HCT116 (cell line): Measurements from ENCODE around the gene GSDMA. TPM values are rescaled to one million over a fixed set of nuclear protein-coding genes. Genes with fewer than 3 reads are reported as not detected.

Experiments
- ATAC-seq: fragments of 200-7000 bp; cut with Tn5 transposase; 2 replicates; pipeline ENCODE4 v1.9.1; 2020; ENCODE audit warnings: mild to moderate bottlenecking, moderate library complexity
- BruUV-seq: library from RNA; stranded (reverse); fragments of 400-500 nt; replicated peaks from 2 replicates; lab custom pipeline; 2021; lab: Mats Ljungman, UMichigan
- CTCF ChIA-PET: fragments of 300-600 bp; sonication (Branson Sonifier 250); formaldehyde crosslinking; loops from one replicate; lab custom pipeline; 2021; ENCODE audit warnings: antibody characterized with exemption; lab: Charles Lee
- POLR2A ChIA-PET: fragments of 300-600, 350-600 bp; sonication (Branson Sonifier 250); formaldehyde crosslinking; loops from one replicate; lab custom pipeline; 2021; ENCODE audit warnings: antibody characterized with exemption; lab: Charles Lee
- RAD21 ChIA-PET, 2 experiments: fragments of 300-600 bp; sonication (Branson Sonifier 250); formaldehyde crosslinking; loops; one replicate each; lab custom pipeline; 2023; ENCODE audit warnings: low total read pairs in 2 of 2; ENCODE audit not compliant: uncharacterized antibody in 2 of 2, unreplicated experiment in 2 of 2, low non-redundant PET in 1 of 2; lab: Charles Lee
- DNase-seq: peaks from one replicate; pipeline ENCODE4 v3.0.0-alpha.2; 2010; ENCODE audit warnings: low read depth, low spot score
- H2AFZ ChIP-seq: fragments of 200-600 bp; shearing (Covaris generic), sonication (generic); 2 replicates; pipeline ENCODE4 v1.6.1; 2017; ENCODE audit warnings: low read depth, mixed run types, mixed read lengths, antibody characterized with exemption, low read length; ENCODE audit not compliant: poor library complexity, severe bottlenecking
- H3K27ac ChIP-seq: 2 replicates; pipeline ENCODE4 v1.5.1; 2012; ENCODE audit warnings: low read depth, low read length
- H3K27me3 ChIP-seq: fragments of 200-600 bp; sonication (generic); 2 replicates; pipeline ENCODE4 v1.6.1; 2016; ENCODE audit warnings: mixed run types, low read length, mixed read lengths; ENCODE audit not compliant: insufficient read depth
- H3K36me3 ChIP-seq, 2 experiments: fragments of 200-500 bp in 1 of 2; fragments of 200-600 bp in 1 of 2; sonication (Bioruptor generic) in 1 of 2; sonication (generic) in 1 of 2; 2 replicates each; pipeline versions ENCODE4 v1.5.1 to v1.6.1; 2014 to 2016; ENCODE audit warnings: low read length in 2 of 2, inconsistent platforms in 1 of 2, mixed read lengths in 1 of 2, mixed run types in 1 of 2; ENCODE audit not compliant: insufficient read depth in 2 of 2, control insufficient read depth in 1 of 2
- H3K4me1 ChIP-seq, 2 experiments: fragments of 200-600 bp in 1 of 2; sonication (generic) in 1 of 2; 2 replicates each; pipeline versions ENCODE4 v1.5.1 to v1.6.1; 2012 to 2017; ENCODE audit warnings: low read length in 2 of 2, inconsistent platforms in 1 of 2, mild to moderate bottlenecking in 1 of 2, mixed read lengths in 1 of 2, mixed run types in 1 of 2, moderate library complexity in 1 of 2; ENCODE audit not compliant: insufficient read depth in 2 of 2, control insufficient read depth in 1 of 2
- H3K4me2 ChIP-seq: fragments of 200-600 bp; sonication (generic); 2 replicates; pipeline ENCODE4 v1.6.1; 2017; ENCODE audit warnings: mixed run types, low read length, mixed read lengths
- H3K4me3 ChIP-seq, 2 experiments: fragments of 200-600 bp in 1 of 2; sonication (generic) in 1 of 2; replicated peaks in 1 of 2; 2 replicates each; pipeline ENCODE4 v1.5.1; 2011 to 2016; ENCODE audit warnings: low read length in 2 of 2, control low read depth in 1 of 2, low read depth in 1 of 2, mild to moderate bottlenecking in 1 of 2, mixed read lengths in 1 of 2, mixed run types in 1 of 2
- H3K79me2 ChIP-seq: fragments of 200-600 bp; sonication (generic); 2 replicates; pipeline ENCODE4 v1.6.1; 2017; ENCODE audit warnings: mild to moderate bottlenecking, mixed run types, low read length, moderate library complexity, mixed read lengths; ENCODE audit not compliant: insufficient read depth
- H3K9ac ChIP-seq: fragments of 200-600 bp; sonication (generic); 2 replicates; pipeline ENCODE4 v1.6.1; 2016; ENCODE audit warnings: low read length, mixed read lengths
- H3K9me2 ChIP-seq: fragments of 200-600 bp; sonication (generic), shearing (Covaris generic); 2 replicates; pipeline ENCODE4 v1.6.1; 2017; ENCODE audit warnings: mixed run types, mild to moderate bottlenecking, moderate library complexity; ENCODE audit not compliant: insufficient read depth
- H3K9me3 ChIP-seq, 2 experiments: fragments of 200-500 bp in 1 of 2; fragments of 200-600 bp in 1 of 2; sonication (Bioruptor generic) in 1 of 2; sonication (generic) in 1 of 2; 2 replicates each; pipeline ENCODE4 v1.6.1; 2014 to 2017; ENCODE audit warnings: low read length in 2 of 2, mixed read lengths in 2 of 2, inconsistent platforms in 1 of 2, low read depth in 1 of 2, mild to moderate bottlenecking in 1 of 2, mixed run types in 1 of 2, moderate library complexity in 1 of 2; ENCODE audit not compliant: control insufficient read depth in 1 of 2, insufficient read depth in 1 of 2
- H4K20me1 ChIP-seq: fragments of 200-600 bp; sonication (generic), shearing (Covaris generic); 2 replicates; pipeline ENCODE4 v1.6.1; 2017; ENCODE audit warnings: mixed run types, mild to moderate bottlenecking, moderate library complexity; ENCODE audit not compliant: insufficient read depth
- ATF3 ChIP-seq: IDR thresholded peaks from 2 replicates; pipeline ENCODE4 v1.6.1; 2012
- CBX3 ChIP-seq: IDR thresholded peaks from 2 replicates; pipeline ENCODE4 v1.6.1; 2012; ENCODE audit warnings: low read depth
- EGR1 ChIP-seq: IDR thresholded peaks from 2 replicates; pipeline ENCODE4 v1.6.1; 2012; ENCODE audit warnings: low read depth
- EZH2phosphoT487 ChIP-seq: fragments of 200-600 bp; IDR thresholded peaks from 2 replicates; pipeline ENCODE4 v1.6.1; 2018; ENCODE audit warnings: antibody characterized with exemption, borderline replicate concordance
- FOSL1 ChIP-seq: IDR thresholded peaks from 2 replicates; pipeline ENCODE4 v1.6.1; 2012; ENCODE audit warnings: low read depth
- JUND ChIP-seq: IDR thresholded peaks from 2 replicates; pipeline ENCODE4 v1.6.1; 2012
- POLR2A ChIP-seq: IDR thresholded peaks from 2 replicates; pipeline ENCODE4 v1.7.0; 2011; ENCODE audit warnings: borderline replicate concordance; ENCODE audit not compliant: insufficient read depth, insufficient read length; ENCODE audit errors: extremely low read depth
- REST ChIP-seq: IDR thresholded peaks from 2 replicates; pipeline ENCODE4 v1.6.1; 2012; ENCODE audit warnings: low read depth
- SIN3A ChIP-seq: IDR thresholded peaks from 2 replicates; pipeline ENCODE4 v1.6.1; 2012; ENCODE audit warnings: low read depth
- YY1 ChIP-seq: IDR thresholded peaks from 2 replicates; pipeline ENCODE4 v1.6.1; 2011; ENCODE audit warnings: low read length, low read depth, moderate library complexity, mild to moderate bottlenecking; ENCODE audit not compliant: insufficient replicate concordance; ENCODE audit errors: extremely low read depth
- ZBTB33 ChIP-seq: IDR thresholded peaks from 2 replicates; pipeline ENCODE4 v1.6.1; 2011; ENCODE audit warnings: mild to moderate bottlenecking, low read length, moderate library complexity; ENCODE audit not compliant: insufficient replicate concordance; ENCODE audit errors: extremely low read depth
- ZNF274 ChIP-seq: fragments of 200-500 bp; sonication (Bioruptor generic); IDR thresholded peaks from 2 replicates; pipeline ENCODE4 v1.6.1; 2014; ENCODE audit warnings: mild to moderate bottlenecking, low read depth, low read length, inconsistent platforms
- intact Hi-C: fragments of 100-400 bp; cut with micrococcal nuclease; formaldehyde crosslinking; loops from 2 replicates; pipeline ENCODE4 v1.10.0; 2022
- total RNA-seq: library from RNA; stranded (reverse); gene quantifications from one replicate; pipeline ENCODE4 v1.2.1, GENCODE V29; 2021; ENCODE audit not compliant: unreplicated experiment

The GSDMA gene
- total RNA-seq, 1 experiment from 2014 or later: not detected

GRCh38 chr17:39926588-39927100 is 36.2 kb upstream of the GSDMA start (continued):
- TF ChIP-seq REST (no peak), EGR1 (no peak), EZH2phosphoT487 (no peak), ZNF274 (no peak), POLR2A (no peak), JUND (no peak)
- TF ChIP-seq, all 23 proteins: peak for 0

- peak within 1 kb of the TSS; percentile 79 for H3K4me2 ChIP-seq
- H3K4me3 ChIP-seq: peak within 1 kb of the TSS; percentile 85 to 89
- no TSS peak for BruUV-seq
- peak; percentile 88 for DNase-seq
- H3K9ac ChIP-seq: peak within 1 kb of the TSS; percentile 88
- RAD21 ChIA-PET: interaction anchor here in 1 of 2 experiments (0.7 kb wide), 1 partner anchor 53 kb away, joined by 5 read pairs; the partner anchor contains the start of gene PSMD3
- POLR2A ChIA-PET: interaction anchor here (1.3 kb wide), 1 partner anchor 12 kb away, joined by 3 read pairs; no protein-coding TSS in a partner anchor
- H3K36me3 ChIP-seq: peaks cover 0 to 15% of the 10 kb centered on the region in 2 experiments; a peak in 2 of 4 replicates
- peaks cover 24% of the 10 kb centered on the region; the same call in 1 of the 2 replicates for H3K79me2 ChIP-seq
- CTCF ChIA-PET: interaction anchor here (0.6 kb wide), 2 partner anchors 18 to 184 kb away, joined by 3 to 5 read pairs; no protein-coding TSS in a partner anchor
- no peaks in the 10 kb centered on the region for H3K27me3 ChIP-seq
- H2AFZ ChIP-seq: peak within 1 kb of the TSS; percentile 88
- peak; percentile 87 for ATAC-seq
- H3K4me1 ChIP-seq: peaks cover 23 to 40% of the 10 kb centered on the region in 2 experiments
- peak within 1 kb of the TSS; percentile 87 for H3K27ac ChIP-seq
- H3K9me3 ChIP-seq: no peaks in the 10 kb centered on the region
- H4K20me1 ChIP-seq: no peaks in the 10 kb centered on the region
- H3K9me2 ChIP-seq: no peaks in the 10 kb centered on the region
- intact Hi-C loops: no loop called here
- TF ChIP-seq ZBTB33 (peak; percentile 34), REST (no peak), ATF3 (no peak), ZNF274 (no peak), EGR1 (no peak), FOSL1 (no peak), YY1 (peak; percentile 72), CBX3 (no peak), EZH2phosphoT487 (no peak), SIN3A (no peak)
Measured at GRCh38 chr17:39927101-39927928, 35.5 kb upstream of the GSDMA start, which contains the start of the genes LRRC3C and ORMDL3. Gene LRRC3C, plus strand, starts transcription at chr17:39927732. Its CDS starts 13,792 bp downstream, at chr17:39941524. Gene ORMDL3, minus strand, starts transcription at chr17:39927601. Its CDS starts 3,398 bp downstream, at chr17:39924203.
